Measurements from ENCODE around the gene IRF2BP1.

- no peak for TF ChIP-seq CTCF (IDR thresholded peaks at IDR 0.05; ENCODE audit: low read length)
- TF ChIP-seq EZH2 (optimal IDR thresholded peaks at IDR 0.05; ENCODE audit: low read depth, low read length): no peak
Observed at GRCh38 chr19:45899253-45899652, 13.3 kb upstream of the IRF2BP1 start.
